Urothelium cell line (cell line): ENCODE results near the gene VWA5A.
"Not testable (repeated sequence)": the region's sequence is repeated elsewhere in the genome, so short reads cannot be mapped to it uniquely, and the experiment has no call there.

ENCODE experiments used
- DNase-seq: peaks from one replicate; pipeline ENCODE4 v3.0.0; 2011; ENCODE audit warnings: low spot score, mixed read lengths
- FAIRE-seq: peaks from 2 replicates; lab custom pipeline; 2011; peaks lifted over from hg19 to GRCh38; lab: Jason Lieb, UNC

Gene VWA5A

GRCh38 chr11:124093330-124093729, 21.9 kb upstream of the VWA5A start:
- DNase-seq (no peak), FAIRE-seq (no peak)

- no peak for DNase-seq
- FAIRE-seq, result no peak
These were observed 20.5 kb upstream of the VWA5A start for GRCh38 chr11:124094731-124095130.

DNA sequence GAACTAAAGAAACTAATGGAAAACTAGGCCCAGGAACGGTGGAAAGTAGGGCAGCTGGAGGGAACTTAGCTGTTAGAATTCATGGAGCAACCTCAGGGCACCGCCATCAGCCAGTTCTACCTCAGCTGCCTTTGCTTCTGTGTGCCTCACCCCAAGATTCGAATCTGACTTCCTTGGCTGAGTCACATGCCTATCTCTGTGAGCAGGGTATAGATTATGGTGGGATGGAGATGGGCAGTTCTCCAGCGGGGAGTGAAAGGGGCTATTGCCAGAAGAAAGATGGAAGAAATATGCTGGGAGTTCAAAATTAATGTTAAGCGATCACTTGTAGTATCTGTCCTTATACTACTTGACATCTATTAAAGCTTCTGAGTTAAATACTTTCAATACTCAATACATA, 18.9 kb upstream of the VWA5A start:
- FAIRE-seq (no peak), DNase-seq (no peak)

DNA sequence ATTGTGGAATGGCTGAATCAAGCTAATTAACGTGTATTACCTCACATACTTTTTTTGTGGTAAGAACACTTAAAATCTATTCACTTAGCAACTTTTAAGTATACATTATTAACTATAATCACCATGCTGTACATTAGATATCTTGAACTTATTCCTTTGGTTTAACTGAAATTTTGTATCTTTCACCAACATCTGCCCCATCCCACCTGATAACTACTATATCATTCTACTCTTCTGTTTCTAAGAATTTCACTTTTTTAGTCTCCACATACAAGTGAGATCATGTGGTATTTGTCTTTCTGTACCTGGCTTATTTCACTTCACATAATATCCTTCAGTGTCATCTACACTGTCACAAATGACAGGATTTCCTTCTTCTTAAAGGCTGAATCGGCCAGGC, 17.1 kb upstream of the VWA5A start:
- FAIRE-seq (no peak), DNase-seq (no peak)

GRCh38 chr11:124101737-124102136, 13.5 kb upstream of the VWA5A start:
- FAIRE-seq (no peak), DNase-seq (no peak)

GRCh38 chr11:124108156-124108555, 7.1 kb upstream of the VWA5A start:
- no peak for DNase-seq

GRCh38 chr11:124109377-124109776, 5.9 kb upstream of the VWA5A start:
- DNase-seq, result no peak
- no peak for FAIRE-seq

More at GRCh38 chr11:124108156-124108555, 7.1 kb upstream of the VWA5A start:
- FAIRE-seq, result no peak

- no peak for DNase-seq
- no peak for FAIRE-seq
These were observed 5.0 kb upstream of the VWA5A start for GRCh38 chr11:124110201-124110600.

DNA sequence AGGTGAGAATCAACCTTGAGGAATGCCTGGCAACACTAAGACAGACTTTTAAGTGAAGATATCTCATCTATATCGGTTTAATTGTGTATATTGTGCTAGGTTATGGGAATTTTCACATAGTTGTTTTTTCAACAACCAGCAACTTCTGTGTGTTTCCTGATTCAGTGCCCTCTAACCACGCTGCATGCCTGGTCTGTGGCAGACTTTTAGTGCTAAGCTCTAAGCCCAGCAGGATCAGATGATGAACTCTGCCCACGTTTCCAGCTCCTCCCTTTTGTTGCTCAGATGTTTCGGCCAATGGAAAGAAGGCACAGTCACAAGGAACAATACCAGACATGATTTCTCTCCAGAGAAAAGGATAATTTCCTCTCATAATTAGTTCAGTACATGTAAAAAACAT, 1.4 kb upstream of the VWA5A start:
- no peak for DNase-seq
- FAIRE-seq, result no peak

DNA sequence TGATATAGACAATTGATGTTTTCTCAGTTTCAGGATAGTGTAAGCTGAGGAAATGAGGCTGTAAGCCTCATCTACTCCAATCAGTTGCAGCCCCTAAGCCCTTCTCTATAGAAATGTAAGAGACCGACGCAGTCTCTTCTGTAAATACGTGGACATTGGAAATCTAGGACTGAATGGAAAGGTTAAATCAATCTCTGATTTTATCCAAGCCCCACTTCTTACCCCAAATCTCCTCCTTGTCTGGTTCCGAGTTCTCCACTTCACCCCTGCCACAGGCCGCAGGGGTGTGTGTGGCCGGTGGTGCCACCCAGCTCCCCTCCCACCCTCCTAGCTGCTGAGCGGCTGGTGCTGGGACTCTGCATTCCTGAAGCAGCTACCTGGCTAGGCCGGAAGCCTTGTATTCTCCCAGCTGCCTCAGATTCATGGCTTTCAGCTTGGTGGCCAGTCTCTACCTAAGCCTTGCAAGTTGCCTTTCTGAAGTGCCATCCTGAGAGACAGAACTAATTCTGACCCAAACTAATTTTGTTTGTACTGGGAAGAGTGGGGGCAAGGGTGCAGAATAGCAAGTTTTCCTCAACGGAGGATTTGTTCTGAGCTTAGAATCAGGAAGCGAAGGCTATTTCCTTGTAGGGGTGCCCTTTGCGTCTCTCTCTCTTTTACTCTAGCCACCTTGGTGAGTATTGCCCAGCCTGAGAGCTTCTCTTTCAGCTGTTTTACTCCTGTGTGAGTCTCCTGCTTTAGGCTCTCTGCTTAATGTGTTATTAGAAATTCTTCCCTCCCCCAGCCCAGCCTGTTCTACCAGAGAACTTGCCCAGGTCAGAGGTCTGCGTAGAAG, 749 bp downstream of the VWA5A start:
- FAIRE-seq, result no peak

DNA sequence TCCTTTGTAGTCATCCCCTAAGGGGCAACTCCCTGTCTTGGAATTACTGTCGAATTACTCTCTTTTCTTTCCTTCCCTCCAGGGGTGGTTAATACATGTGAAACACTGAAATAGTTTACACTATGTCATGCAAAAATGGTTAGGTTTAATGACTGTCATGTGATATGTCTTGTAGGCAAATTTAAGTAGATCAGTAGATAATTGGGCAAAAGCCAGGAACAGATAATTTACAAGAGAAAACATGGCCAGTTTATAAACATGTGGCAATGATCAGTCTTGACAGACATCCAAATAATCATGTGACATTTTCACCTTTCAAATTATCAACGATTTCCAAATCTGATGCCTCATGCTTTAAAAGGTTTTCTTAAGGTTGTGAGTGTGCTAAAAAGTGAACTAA, 3.9 kb downstream of the VWA5A start:
- FAIRE-seq, result no peak

More for the DNA sequence above, 749 bp downstream of the VWA5A start:
- peak; percentile 12 for DNase-seq

DNA sequence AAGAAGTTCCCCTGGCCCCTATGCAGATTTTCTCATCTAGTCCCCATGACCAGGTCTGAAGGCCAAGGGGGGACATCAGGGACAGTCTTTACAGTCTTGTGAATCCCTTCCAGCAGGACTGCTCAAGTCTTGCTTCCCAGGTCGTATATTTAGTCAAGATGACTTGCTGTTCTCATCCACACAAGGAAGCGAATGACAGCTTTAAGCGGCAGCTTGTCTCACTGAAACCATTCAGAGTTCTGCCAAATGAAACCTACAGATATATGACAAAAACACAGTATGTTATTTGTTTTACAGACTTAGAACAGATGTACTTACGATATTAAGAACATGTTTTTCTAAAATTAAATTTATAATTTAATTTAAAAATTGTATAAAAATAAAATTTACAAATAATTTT, 5.6 kb downstream of the VWA5A start:
- DNase-seq, result no peak
- FAIRE-seq, result no peak

More for the DNA sequence above, 3.9 kb downstream of the VWA5A start:
- no peak for DNase-seq

DNA sequence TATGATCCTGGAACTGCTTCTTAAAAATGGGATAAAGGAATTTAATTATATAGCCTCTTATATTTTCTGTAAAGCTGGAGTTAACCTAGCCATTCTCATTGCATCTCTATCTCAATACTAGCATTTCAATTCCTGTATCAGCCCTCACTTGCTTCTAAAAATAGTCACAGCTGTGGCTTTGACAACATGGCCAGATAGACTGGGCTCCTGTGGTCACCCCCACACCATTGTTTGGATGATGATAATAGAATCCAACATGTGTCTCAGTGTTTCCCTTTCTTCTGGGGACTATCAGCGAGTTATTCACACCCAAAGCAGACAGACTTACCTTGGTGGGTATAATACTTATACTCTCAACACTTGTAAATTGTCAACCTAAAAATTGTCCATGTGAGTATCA, 6.9 kb downstream of the VWA5A start:
- no peak for DNase-seq
- no peak for FAIRE-seq

DNA sequence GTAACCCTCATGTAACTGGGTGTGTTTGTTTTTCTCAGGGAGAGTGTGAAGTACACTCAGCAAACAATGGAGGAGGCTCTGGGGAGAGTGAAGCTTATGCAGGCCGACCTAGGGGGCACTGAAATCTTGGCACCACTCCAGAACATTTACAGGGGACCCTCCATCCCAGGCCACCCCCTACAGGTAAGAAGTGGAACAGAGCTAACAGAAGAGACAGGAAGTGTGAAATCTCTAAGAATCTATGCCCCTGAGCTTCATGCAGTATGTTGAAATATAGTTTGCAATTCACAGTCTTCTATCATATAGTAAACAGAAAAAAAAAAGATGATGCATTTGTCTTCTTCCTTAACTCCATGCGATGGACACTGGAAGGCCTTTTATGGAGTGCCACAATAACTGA, 8.4 kb downstream of the VWA5A start:
- DNase-seq, result no peak
- no peak for FAIRE-seq

- not testable (repeated sequence) for FAIRE-seq
These were observed 11.9 kb downstream of the VWA5A start for GRCh38 chr11:124127134-124127533.

GRCh38 chr11:124143034-124143433, 27.8 kb downstream of the VWA5A start:
- DNase-seq, result no peak
- no peak for FAIRE-seq

More at GRCh38 chr11:124127134-124127533, 11.9 kb downstream of the VWA5A start:
- not testable (repeated sequence) for DNase-seq

DNA sequence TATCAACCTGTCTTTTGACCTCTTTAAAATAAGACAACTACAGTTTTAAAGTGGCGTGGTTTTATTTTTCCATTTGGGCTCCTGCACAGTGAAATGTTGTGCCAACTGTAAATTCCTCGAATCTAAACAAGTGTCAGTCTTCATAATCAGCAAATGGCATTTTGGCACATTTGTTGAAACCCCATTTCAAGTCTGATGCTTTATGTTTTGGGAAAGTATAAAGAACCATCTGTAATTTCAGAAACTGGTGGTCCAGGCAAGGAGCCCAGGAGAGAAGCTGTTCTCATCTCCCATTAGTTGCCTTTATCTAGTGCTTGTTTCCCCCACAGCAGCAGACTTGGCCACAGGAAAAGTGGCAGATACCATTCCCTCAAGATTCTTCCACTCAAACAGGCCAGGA, 32.7 kb downstream of the VWA5A start:
- FAIRE-seq (no peak), DNase-seq (no peak)

DNA sequence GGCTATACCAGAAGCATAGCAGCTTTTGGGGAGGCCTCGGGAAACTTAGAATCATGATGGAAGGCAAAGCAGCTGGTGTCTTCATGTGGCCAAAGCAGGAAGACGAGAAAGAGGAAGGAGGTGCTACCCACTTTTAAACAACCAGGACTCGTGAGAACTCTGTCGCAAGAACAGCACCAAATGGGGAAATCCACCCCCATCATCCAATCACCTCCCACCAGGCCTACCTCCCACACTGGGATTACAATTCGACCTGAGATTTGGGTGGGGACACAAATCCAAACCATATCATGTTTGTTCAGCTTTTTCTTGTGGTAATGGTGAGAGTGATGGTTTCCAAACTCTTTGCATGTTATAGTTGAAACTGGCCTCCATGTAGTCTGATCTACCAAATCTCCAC, 35.4 kb downstream of the VWA5A start:
- FAIRE-seq, result no peak
- DNase-seq, result no peak

GRCh38 chr11:124152770-124153407, 37.6 kb downstream of the VWA5A start:
- DNase-seq, result no peak
- FAIRE-seq, result no peak

DNA sequence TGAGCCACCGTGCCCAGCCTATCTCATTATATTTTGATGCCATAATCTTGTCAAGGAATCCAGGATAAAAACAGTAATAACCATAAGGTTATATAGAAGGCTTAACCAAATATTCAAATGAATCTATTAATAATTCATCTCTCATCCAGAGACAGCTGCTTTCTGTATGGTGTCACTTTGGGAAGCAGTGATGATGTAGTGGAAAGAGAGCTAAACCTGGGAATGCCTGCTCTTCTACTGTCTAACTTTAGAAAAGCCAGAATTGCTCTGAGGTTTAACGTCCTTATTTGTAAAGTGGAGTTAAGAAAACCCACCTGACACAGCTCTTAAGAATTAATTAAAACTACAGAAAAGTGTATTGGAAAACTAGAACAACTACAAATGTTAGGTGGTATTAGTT, 38.6 kb downstream of the VWA5A start:
- no peak for DNase-seq
- no peak for FAIRE-seq

DNA sequence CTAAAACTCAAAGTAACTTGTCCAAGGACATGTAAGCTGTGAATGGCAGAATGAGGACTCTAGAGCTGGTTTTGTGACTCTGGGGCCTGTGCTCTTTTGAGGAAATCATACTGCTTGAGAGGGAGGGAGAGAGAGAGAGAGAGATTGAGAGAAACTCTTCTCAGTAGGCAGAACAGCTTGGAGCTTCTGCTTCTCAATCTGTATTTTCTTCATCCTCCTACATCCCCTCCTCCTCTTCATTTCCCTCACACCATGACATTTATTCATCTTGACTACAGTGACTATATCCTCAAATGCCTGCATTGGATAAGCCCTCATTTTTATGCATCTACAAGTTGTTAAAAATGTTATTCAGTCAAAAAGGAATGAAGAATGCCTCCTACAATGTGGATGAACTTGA, 44.2 kb downstream of the VWA5A start:
- no peak for FAIRE-seq

DNA sequence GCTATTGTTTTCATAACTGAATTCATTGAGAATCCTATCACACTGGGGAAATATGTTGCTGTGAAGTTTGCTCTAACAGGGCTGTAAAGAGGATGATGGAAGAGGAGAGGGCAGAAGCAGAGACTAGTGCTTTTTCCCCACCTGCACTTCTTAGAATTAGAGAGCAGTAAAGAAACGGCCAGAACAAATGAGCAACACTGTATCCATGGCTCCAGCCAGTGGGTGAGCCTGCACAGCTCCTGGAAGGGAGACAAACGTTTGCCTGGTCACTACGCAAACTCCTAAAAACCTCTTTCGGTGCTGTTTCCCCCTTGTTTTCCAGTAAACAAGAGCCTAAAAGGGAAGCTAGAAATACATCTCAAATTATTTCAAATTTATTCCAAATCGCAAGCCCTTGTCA, 45.7 kb downstream of the VWA5A start:
- FAIRE-seq, result no peak

More for the DNA sequence above, 44.2 kb downstream of the VWA5A start:
- no peak for DNase-seq

More for the DNA sequence above, 45.7 kb downstream of the VWA5A start:
- DNase-seq, result no peak
